Smooth muscle cell of the brain vasculature (primary cell): ENCODE measurements around the gene CISD3.

Source experiments
- DNase-seq: peaks from one replicate; pipeline ENCODE4 v3.0.0-alpha.2; 2012; ENCODE audit warnings: low read depth, low spot score

Gene CISD3, protein sequence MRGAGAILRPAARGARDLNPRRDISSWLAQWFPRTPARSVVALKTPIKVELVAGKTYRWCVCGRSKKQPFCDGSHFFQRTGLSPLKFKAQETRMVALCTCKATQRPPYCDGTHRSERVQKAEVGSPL

DNA sequence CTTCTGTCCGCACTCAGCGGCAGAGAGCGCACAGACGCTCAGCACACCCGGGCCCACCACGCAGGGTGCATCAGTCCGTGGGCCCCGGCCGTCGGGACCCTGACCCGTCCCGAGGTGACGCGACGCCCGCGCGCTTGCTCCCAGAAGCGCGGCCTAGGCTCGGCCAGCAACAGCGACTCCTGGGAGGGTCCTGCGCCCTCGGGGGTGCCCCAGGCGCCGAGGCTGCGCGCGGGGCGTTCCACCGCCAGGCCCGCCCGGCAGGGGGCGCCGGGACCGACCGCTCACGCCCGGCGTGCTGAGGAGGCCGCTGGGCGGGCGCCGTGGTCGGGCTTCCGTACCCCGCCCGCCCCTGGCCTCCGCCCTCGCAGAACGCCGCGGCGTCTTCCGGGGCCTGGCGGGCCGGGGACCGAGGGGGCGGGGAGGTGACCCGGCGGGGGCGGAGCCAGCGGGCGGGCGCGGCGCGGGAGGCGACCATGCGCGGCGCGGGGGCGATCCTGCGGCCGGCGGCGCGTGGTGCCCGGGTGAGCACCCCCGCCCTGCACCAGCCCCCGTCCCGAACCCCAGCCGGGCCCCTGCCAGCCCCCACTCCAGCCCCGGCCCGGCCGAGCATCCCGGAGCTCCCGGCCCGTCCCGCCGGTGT lies at the start of gene CISD3:
CISD3 (plus strand) TSS at position 456 of the 640 bp plus-strand sequence; CDS start at position 474, 18 bp downstream.
- no peak for DNase-seq

DNA sequence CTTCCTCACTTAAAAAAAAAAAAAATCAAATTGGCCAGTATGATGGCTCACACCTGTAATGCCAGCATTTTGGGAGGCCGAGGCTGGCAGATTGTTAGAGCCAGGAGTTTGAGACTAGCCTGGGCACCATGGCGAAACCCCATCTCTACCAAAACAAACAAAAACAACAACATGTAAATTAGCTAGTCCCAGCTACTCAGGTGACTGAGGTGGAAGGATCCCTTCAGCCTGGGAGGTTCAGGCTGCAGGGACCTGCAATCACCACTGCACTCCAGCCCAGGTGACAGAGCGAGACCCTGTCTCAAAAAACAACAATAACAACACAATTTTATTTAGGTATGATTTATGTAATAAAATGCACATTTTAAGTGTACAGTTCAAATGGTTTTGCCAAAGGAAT lies 49.0 kb upstream of the CISD3 start:
- no peak for DNase-seq

DNA sequence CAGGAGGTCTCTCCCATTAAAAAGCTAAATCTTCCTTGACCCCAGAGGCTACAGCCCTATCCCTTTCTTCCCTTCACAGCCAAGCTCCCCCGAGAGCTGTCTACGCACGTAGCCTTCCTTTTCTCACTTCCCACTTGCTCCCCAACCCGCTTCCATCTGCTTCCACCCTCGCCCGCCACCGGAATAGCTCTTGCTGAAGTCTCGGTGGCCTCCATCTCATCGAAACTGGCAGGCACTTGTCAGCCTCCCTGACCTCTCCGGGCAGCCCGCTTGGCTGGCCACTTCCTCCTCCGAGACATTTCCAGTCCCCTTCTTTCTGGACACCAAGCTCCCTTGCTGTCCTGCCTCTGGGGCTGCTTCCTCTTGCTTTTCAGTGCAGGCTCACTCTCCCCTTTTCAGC lies 44.6 kb upstream of the CISD3 start:
- DNase-seq = no peak

DNA sequence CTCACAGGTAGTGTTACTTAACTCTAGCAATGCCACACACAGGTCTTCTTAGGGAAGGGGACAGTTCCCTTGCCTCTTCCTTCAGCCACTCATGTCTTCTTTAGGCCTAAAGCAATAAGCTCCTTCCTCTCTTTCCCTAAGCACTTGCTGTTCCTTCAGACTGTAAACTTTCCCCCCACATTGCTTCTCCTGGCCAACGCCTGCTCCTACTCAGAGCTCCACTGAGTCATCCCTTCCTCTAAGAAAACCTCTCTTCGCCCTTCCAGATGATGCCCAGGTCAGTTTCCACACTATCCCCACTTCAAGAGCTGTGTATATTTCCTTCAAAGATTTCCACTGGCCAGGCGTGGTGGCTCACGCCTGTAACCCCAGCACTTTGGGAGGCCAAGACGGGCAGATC lies 42.9 kb upstream of the CISD3 start:
- DNase-seq = no peak

DNA sequence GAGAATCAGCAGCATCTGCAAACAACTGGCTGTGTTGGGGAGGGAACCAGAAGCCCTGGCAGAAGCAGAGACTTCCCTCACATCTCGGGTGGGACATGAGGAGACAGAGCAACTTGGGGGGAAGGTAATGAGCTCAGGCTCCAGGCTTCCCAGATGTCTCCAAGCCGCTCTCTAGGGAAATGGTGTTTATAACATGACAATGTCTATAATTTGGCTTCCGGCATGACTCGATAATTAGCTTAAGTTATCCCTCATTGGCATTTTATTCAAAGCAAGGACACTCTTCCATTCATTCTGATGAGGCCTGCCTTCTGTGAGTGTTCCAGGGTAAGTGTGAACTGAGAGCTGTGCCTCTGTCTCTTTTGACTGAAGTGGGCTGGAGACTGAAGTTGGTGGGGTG lies 39.8 kb upstream of the CISD3 start:
- DNase-seq = no peak

DNA sequence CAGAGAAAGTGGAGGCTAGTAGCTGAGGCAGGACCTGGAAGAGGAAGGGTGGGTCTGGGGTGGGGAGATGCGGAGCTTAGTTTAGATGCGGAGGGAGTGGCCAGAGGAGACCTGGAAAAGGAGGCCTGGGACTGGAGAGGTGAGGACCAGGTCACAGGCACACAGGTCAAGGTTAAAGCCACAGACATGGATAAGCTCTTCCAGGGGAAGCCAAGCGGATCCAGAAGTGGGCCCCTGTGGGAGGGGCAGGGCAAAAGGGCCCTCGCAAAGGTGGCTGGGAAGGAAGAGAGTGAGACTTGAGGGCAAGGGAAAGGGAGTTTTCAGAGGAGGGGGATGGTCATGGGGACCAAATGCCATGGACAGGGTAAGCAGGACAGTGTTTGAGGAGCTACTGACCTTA lies 39.0 kb upstream of the CISD3 start:
- no peak for DNase-seq

DNA sequence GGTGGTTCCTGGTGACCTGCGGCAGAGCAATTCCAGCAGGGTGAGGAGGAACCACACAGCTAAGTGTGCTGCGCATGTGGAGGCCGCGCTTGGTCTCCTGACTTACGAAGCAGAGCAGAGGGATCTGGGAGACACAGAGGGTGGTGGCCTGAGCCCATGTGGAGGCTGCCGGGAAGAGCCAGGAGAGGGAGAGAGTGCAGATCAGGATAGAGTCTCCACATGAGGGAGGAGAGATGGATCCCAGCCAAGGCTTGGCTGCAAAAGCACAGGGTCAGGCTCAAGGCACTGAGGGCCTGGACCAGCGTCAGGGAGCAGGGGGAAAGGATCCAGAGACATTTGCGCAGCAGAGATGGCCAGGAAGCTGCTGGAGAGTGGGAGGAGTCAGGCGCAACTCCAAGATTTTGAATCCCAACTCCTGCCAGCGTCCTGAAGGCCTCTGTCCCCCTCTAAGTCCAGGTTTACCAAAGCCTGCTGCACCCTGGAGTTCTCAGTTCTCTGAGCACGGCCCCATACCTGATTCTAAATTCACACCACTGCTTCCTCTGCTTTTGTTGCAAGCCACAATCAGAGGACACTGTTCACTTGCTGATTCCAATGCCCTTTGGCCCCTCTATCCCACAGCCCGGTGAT lies 36.3 kb upstream of the CISD3 start:
- no peak for DNase-seq

DNA sequence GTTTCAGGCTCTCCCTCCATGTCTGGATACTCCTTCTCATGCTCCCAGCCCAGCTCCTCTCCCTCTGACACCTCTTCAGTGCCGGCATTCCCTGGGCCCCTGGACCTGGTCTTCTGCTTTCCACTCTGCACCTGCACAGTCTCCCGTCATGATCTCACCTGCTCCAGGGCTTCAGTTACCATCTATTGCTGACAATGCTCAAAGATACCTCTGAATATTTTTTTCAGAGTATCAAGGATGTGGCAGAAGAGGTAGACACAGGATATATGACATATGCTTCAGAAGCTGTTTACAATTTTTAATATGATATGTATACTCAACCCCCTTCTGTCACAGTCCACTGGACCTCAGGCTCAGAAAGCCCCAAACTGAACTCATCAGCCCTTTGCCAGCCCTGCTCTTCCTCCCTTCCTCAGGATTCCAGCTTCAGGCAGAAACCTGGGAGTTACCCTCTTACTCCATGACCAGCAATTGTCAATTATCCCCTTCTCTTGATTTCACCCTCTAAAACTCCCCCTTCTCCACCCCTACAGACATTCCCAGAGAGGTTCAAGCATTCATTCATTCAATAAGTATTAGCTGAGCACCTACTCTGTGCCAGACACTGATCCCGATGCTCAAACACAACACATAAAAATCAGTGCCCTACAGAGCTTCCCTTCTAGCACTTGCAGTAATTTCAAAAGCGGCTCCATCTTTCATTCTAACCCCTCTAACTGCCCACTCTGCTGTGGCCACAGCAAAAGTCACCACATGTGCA lies 32.9 kb upstream of the CISD3 start:
- DNase-seq = no peak

DNA sequence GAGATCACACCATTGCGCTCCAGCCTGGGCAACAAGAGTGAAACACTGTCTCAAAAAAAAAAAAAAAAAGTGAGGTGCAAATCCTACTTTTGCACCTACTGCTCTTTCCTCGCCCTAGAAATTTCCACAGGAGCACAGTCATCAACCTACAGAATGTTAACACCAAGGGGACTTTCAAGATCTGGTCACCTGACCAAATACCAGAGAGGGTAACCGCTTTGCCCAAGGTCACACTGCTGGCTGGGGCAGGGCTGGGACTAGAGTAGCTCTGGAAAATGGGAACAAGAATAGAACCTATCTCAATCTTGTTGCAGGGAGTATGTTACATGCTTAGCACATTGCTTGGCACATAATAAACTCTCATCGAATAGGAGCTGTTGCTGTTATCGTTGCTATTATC lies 31.4 kb upstream of the CISD3 start:
- DNase-seq = no peak

DNA sequence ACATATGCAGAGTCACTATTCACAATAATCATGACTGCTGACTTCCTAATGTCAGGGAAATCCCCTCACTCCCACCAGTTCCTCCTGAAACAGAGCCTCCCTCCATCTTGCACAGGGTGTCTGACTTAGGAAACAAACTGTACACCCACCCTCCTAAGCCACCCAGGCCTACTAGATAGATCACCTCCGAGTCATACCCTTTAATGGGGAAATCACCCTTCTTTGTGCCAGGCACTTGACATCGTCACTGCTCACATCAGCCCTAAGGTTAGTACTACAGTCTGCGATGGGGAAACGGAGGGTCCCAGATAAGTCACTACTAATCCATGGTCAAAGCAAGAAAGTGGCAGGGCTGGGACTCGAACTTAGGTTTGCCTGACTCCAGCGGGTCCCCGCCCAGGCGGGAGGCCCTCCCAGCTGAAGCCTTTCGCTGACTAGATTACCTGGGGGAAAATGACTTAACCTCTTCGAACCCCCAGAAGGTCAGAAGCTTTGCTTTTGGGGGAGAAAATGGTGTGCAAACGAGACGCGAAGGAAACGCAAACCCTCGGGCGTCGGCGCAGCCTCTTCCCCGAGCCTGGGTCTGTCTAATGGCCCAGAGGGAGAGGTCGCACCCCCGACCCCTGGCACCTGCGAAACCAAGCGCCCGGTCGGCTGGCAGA lies 28.5 kb upstream of the CISD3 start:
- DNase-seq = no peak

DNA sequence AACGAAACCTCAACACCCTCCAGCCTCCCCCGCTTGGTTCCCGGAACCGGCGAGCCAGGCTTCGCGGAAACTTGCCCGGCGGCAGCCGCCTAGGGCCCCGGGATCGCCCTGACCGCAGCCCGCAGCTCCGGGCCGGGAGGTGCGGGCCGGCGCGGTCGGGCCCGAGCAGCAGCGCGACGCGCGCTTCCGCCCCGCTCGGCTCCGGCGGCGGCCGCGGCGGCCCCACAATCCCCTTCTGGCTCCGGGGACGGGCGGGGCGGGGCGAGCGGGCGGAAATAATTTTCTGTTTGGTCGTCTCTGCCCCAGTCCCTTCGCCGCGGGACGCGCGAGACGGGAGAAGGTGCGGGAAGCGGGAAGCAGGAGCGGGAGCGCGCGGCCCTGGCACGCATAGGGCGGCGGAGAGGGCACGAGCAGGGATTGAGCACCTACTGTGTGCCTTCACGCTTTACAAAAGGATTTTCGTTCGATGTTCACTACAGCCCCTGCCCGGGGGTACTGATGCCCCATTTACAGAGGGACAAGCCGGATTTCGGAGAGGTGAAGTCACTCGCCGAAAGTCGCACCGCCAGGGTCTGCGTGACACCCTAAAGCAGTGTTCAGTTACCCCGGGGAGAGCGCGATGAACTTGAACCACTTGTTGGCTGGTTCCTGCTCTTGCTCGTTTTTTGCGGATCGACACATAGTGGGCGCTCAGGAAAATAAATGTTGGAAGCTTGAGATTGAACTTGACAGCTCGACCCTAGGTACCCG lies 27.8 kb upstream of the CISD3 start:
- peak; percentile 44 for DNase-seq

DNA sequence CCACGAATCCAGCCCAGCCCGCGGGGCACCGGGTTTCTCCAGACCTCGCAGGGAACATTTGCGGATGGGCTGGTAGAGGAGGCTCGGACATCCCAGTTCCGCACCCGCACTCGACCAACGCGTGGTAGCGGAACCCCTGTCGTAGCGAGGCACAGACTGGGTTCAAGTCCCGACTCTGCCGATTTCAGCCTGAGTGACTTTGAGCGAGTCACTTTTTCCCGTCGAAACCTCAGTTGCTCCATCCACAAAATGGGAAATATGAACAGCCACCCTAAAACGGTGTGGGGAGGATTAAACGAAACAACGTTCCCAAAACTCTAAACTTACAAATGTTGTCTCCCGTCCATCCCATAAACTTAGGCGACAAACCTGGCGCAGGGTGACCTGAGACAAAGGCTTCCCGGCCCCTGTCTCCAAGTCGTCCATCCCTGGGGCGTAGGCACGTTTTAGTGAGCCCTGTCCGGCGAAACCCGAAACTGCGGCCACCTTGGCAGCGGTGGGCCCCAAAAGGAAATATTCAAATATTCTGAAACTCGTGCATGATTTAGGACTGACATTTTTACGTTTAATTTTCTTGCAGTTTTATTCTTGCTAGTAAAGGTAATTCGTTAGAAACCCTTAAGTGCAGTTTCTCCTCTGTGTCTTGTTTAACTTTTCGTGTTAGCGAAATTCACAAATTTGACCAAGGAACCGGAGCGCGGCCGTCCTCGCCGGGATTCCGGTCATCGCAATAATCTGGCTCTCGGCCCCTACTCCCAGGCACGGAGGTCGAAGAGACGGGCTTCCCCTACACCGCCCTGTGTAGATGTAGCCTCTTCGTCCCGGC lies 27.0 kb upstream of the CISD3 start:
- DNase-seq = no peak

DNA sequence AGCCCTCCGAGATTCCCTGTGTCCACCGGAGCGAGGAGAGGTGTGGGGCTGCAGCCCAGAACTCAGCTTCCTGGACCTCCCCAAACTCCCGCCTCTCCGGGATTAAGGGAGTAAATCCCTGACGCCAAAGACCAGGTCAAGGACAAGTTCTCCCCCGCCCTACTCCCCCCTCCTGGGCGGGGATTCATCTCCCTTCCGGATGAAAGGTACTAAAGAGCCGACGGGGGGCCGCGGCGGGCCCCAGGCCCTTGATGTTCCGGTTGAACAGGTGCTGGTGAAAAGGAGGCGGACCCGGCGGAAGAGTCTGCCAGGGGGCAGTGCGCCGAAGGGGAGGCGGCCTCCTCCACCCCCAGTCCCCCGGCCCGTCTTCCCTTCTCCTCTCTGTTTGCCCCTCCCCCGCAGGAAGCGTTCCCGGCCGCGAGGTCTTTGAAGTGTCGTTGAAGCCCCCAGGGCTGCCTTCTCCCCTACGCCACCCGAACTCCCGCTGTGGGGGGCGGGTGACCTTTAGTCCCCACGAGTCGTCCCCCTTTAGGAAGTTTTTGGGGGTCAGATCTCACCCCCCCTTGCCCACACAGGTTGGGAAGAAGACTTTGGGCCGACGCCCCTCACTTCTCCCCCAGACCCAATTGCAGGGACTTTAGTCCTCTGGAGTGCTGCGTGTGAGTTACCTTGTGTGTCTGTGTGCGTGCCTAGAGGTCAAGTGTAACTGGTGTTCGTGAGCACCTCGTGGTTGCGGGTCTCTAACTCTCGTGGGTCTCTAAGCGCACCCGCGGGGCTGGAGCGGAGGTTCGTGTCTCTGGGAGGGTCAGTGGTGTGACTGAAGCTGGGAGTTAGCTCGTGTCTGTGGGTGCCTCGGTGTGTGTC lies 26.2 kb upstream of the CISD3 start:
- DNase-seq = no peak

DNA sequence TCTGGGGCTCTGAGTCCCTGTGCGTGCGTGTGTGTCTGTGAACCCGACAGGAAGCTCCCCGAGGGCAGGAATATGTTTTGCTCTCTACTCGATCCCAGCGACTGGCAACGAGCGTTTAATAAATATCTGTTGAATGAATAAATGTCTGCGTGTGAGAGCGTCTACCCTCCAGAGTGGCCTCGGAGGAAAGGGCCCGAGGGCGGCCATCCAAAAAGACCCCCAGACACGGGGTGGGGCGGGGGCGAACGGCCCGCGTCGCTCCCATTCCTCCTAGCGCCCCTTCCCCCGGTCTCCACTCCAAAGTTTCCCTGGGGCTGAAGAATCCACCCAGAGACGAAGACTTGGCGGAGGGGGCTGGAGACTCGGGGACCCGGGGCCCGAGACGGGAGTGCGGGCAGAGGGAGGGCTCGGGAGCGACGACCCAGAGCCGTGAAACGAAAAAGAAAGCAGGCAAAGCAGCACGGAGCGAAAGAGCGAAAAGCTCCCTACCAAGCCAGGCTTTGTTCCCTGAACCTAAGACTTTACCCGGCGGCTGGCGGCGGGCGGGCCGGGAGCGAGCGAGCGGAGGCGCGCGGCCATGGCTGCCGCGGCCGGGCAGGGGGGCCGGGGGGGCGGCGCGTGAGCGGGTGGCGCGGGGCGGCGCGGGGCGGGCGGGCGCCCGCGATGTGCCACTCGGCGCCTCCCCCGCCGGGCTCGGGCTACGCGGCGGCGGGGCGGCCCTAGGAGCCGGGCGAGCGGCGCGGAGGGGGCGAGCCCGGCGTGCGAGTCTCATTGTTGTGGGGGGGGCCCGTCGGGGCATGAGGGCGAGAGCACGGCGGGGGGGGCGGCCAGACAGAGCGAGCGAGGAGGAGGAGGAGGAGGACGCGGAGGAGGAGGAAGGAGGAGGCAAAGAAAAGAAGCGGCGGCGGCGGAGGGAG lies 25.3 kb upstream of the CISD3 start, which contains the start of gene MLLT6:
MLLT6 (plus strand) TSS at position 668 of the 917 bp plus-strand sequence. CDS start 360 bp downstream, outside the sequence.
- DNase-seq = no peak

DNA sequence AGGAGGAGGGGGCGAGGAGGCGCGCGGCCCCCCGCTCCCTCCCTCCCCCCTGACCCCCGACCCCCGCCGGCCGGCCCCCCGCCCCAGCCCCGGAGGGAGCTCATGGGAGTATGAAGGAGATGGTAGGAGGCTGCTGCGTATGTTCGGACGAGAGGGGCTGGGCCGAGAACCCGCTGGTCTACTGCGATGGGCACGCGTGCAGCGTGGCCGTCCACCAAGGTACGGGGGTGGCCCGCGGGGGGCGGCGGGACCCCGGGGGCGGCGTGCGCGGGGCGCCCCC lies 24.7 kb upstream of the CISD3 start:
- DNase-seq = no peak

DNA sequence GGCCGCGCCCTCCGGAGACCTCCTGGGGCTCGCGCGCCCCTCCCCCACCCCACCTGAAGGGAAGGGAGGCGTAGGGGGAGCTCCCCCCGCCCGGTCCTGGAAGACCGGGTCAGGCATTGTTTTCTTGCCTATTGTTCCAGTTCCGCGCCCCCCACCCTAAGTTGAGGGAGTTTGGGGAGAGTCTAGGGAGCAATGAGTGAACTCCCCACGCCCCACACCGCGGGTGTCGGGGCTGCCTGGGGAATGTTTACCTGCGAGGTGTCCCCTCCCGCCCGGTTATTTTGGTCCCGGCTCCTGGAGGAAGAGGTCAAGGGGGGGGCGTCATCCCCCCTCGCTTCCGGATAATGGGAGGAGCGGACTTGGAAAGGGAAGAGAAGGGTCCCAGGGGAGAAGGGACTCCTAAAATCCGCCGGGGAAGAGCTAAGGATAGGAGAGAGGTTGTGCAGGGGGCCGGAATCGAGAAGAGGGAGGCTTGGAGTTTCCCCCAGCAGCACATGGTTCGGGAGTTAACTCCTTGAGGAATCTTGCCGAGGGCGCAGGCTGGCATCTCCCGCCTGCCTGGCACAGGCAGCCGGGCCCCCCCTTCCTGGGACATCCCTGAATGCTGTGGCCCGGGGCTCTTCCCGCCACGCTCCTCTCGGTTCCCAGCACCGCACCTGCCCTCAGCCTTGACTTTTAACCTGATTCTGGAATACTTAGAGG lies 24.2 kb upstream of the CISD3 start:
- DNase-seq = no peak

DNA sequence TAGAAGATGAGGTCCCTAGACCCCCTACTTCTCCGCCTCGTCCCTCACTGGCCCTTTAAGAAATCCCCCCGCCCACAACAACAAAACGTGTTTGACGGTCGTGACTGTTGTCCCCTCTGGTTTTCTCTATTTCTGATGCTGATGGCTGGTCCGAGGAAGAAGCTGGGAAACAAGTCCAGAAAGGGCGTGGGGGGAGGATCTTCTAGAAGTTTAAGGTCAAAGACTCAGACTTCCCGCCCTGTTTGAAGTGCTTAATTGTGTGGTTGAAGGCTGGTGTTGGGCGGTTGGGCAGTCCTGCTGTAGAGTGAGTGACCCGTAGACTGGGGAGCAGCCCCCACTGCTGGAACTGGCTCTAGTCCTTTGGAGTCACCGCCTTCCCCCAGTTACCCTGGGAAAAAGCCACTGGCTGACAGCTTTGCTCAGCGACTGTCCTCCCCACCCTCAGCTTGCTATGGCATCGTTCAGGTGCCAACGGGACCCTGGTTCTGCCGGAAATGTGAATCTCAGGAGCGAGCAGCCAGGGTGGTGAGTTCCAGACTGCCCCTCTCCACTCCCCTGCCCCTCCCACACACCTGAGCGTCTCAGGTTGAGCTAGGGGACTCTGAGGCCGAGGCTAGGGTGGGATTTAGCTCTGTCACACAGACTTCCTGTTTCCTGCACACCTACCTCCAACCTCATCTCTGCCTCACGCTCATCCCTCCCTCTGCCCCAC lies 23.5 kb upstream of the CISD3 start:
- DNase-seq = no peak
